Liver (tissue), 9 donors: ENCODE data around the gene TOE1. TPM values are rescaled to one million over a fixed set of nuclear protein-coding genes. Genes with fewer than 3 reads are reported as not detected.

ENCODE experiments used
- DNase-seq: peaks from one replicate; pipeline ENCODE4 v3.0.0-alpha.2; 2017; ENCODE audit warnings: low spot score
- H3K27ac ChIP-seq, 2 donors: one replicate each; pipeline ENCODE4 v1.7.0; 2013; ENCODE audit warnings: inconsistent platforms in 2 of 2, low read length in 2 of 2, control low read depth in 1 of 2, low read depth in 1 of 2, mild to moderate bottlenecking in 1 of 2
- H3K27me3 ChIP-seq, 4 donors: one replicate each; pipeline versions ENCODE4 v1.6.1 to v1.7.0; 2013; ENCODE audit warnings: low read length in 3 of 4, inconsistent platforms in 1 of 4, mild to moderate bottlenecking in 1 of 4, moderate library complexity in 1 of 4; ENCODE audit not compliant: control insufficient read depth in 4 of 4, insufficient read depth in 4 of 4
- H3K36me3 ChIP-seq, 4 donors: one replicate each; pipeline versions ENCODE4 v1.6.1 to v1.7.0; 2013; ENCODE audit warnings: low read length in 3 of 4, mild to moderate bottlenecking in 3 of 4, low read depth in 1 of 4, moderate library complexity in 1 of 4; ENCODE audit not compliant: control insufficient read depth in 4 of 4, insufficient read depth in 3 of 4
- H3K4me1 ChIP-seq, 4 donors: one replicate each; pipeline versions ENCODE4 v1.6.1 to v1.7.0; 2013; ENCODE audit warnings: low read length in 3 of 4, mild to moderate bottlenecking in 3 of 4, moderate library complexity in 1 of 4; ENCODE audit not compliant: control insufficient read depth in 4 of 4, insufficient read depth in 4 of 4
- H3K4me3 ChIP-seq, 3 donors: one replicate each; pipeline versions ENCODE4 v1.6.1 to v1.7.0; 2013; ENCODE audit warnings: low read length in 3 of 3, control low read depth in 1 of 3, low read depth in 1 of 3, mild to moderate bottlenecking in 1 of 3
- H3K9ac ChIP-seq, 2 donors: one replicate each; pipeline ENCODE4 v1.7.0; 2013; ENCODE audit warnings: low read length in 2 of 2, mild to moderate bottlenecking in 2 of 2, moderate library complexity in 2 of 2, control low read depth in 1 of 2, low read depth in 1 of 2
- H3K9me3 ChIP-seq, 4 donors: one replicate each; pipeline versions ENCODE4 v1.6.1 to v1.7.0; 2013; ENCODE audit warnings: low read length in 3 of 4; ENCODE audit not compliant: control insufficient read depth in 4 of 4
- CTCF ChIP-seq: fragments of 150-350 bp; IDR thresholded peaks from 2 replicates; pipeline ENCODE4 v1.5.1; 2017; ENCODE audit warnings: improper control_type of control experiment, low read depth, low read length; ENCODE audit not compliant: missing input control
- EGR1 ChIP-seq, 2 donors: IDR thresholded peaks; 2 replicates each; pipeline ENCODE4 v1.6.1; 2016 to 2018; ENCODE audit warnings: antibody characterized with exemption in 2 of 2, low read depth in 2 of 2
- FOXA1 ChIP-seq: IDR thresholded peaks from 2 replicates; pipeline ENCODE4 v1.6.1; 2016; ENCODE audit warnings: antibody characterized with exemption
- FOXA2 ChIP-seq: IDR thresholded peaks from 2 replicates; pipeline ENCODE4 v1.6.1; 2016; ENCODE audit warnings: antibody characterized with exemption
- GABPA ChIP-seq, 2 donors: IDR thresholded peaks in 1 of 2; conservative IDR thresholded peaks in 1 of 2; 2 replicates each; pipeline ENCODE4 v1.6.1; 2016; ENCODE audit warnings: antibody characterized with exemption in 2 of 2, mild to moderate bottlenecking in 1 of 2, moderate library complexity in 1 of 2
- HNF4A ChIP-seq, 2 donors: conservative IDR thresholded peaks; 2 replicates each; pipeline ENCODE4 v1.6.1; 2016; ENCODE audit warnings: antibody characterized with exemption in 2 of 2, mild to moderate bottlenecking in 2 of 2
- HNF4G ChIP-seq: IDR thresholded peaks from 2 replicates; pipeline ENCODE4 v1.6.1; 2016; ENCODE audit warnings: antibody characterized with exemption
- JUND ChIP-seq, 2 donors: IDR thresholded peaks; 2 replicates each; pipeline ENCODE4 v1.6.1; 2016; ENCODE audit warnings: antibody characterized with exemption in 2 of 2
- MAX ChIP-seq: IDR thresholded peaks from 2 replicates; pipeline ENCODE4 v1.6.1; 2016; ENCODE audit warnings: antibody characterized with exemption
- NR2F2 ChIP-seq: IDR thresholded peaks from 2 replicates; pipeline ENCODE4 v1.6.1; 2016; ENCODE audit warnings: antibody characterized with exemption
- RAD21 ChIP-seq, 2 donors: IDR thresholded peaks; 2 replicates each; pipeline ENCODE4 v1.6.1; 2016; ENCODE audit warnings: antibody characterized with exemption in 2 of 2, mild to moderate bottlenecking in 2 of 2
- REST ChIP-seq: IDR thresholded peaks from 2 replicates; pipeline ENCODE4 v1.6.1; 2016; ENCODE audit warnings: antibody characterized with exemption, mild to moderate bottlenecking
- RXRA ChIP-seq, 2 donors: IDR thresholded peaks; 2 replicates each; pipeline ENCODE4 v1.6.1; 2017 to 2018; ENCODE audit warnings: antibody characterized with exemption in 2 of 2, mild to moderate bottlenecking in 1 of 2
- TAF1 ChIP-seq: conservative IDR thresholded peaks from 2 replicates; pipeline ENCODE4 v1.6.1; 2016; ENCODE audit warnings: antibody characterized with exemption, mild to moderate bottlenecking
- YY1 ChIP-seq: IDR thresholded peaks from 2 replicates; pipeline ENCODE4 v1.6.1; 2016; ENCODE audit warnings: antibody characterized with exemption, mild to moderate bottlenecking
- ZBTB33 ChIP-seq: IDR thresholded peaks from 2 replicates; pipeline ENCODE4 v1.6.1; 2016; ENCODE audit warnings: antibody characterized with exemption
- WGBS: extraction: QIAGEN DNeasy Blood & Tissue Kit; methylation state at CpG from one replicate; pipeline ENCODE4 v1.1.7; 2013; 5-methylcytosine and 5-hydroxymethylcytosine counted together
- polyA plus RNA-seq, 2 donors: library from polyadenylated mRNA; stranded (reverse) in 1 of 2; unstranded in 1 of 2; fragments of 200-250 nt in 1 of 2; fragments of >200 nt in 1 of 2; fragmentation: Nextera tagmentation in 1 of 2; extraction: Ambion mirVana in 1 of 2; gene quantifications; one replicate each; pipeline versions ENCODE4 v1.2.1 to v1.2.3, GENCODE V29; 2013 to 2015
- total RNA-seq, 2 donors: library from RNA; depleted of rRNA; stranded (reverse); fragments of >200 nt; gene quantifications; one replicate each; pipeline ENCODE4 v1.2.3, GENCODE V29; 2014
- TF ChIP-seq, protein P1 (sequence below): IDR thresholded peaks from 2 replicates; pipeline ENCODE4 v1.6.1; 2016; ENCODE audit warnings: antibody characterized with exemption
- donor health status: healthy.
- donor health status: healthy.
- donor health status: healthy.
- donor health status: healthy.
- donor health status: healthy.

The TOE1 gene
- total and polyA plus RNA-seq, 4 donors = 3.5 to 9.1 (median 5.8) TPM

DNA sequence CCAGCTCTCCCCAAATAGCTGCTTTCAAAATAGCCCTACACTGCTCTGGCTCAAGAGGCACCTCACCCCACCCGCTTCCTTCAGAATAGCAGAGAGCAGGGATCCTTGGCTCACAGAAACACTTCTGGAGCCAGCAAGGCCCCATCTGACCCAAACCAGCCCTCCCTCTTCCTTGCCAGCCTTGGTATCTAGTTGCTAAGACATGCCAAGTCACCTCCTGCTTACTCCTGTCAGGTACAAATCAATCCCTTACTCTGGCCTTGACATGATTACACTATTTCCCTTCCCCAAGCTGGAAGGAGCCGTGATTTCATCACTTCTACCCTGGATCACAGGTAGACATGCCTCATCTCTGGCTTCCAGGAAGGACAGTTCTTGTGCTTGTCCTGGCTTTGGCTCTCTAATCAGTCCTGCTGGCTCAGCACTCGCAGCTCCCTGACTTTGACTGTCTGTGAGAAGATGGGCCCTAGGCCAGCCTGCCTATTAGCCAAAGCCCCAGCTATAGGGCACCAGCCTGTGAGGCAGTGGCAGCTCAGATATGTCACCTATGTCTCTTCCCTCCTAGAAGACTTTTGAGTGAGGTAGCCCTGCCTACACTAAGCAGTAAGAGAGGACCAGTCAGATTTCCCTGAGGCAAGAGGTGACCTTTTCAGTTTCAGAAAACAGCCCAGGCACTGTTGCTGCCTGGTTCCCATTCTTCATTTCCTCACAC, 9.2 kb downstream of the TOE1 start:
- WGBS = 56% methylated on average over 3 of the region's 3 CpGs
- TF ChIP-seq HNF4A (conservative IDR thresholded peaks at IDR 0.05) (no peak), FOXA1 (no peak), RXRA (IDR thresholded peaks at IDR 0.05) (no peak), ZBTB33 (no peak), REST (no peak), NR2F2 (peak; percentile 64), YY1 (no peak), GABPA (IDR thresholded peaks at IDR 0.05 in 1 of 2, conservative IDR thresholded peaks at IDR 0.05 in 1 of 2) (no peak), CTCF (no peak), RAD21 (IDR thresholded peaks at IDR 0.05) (peak in 1 of 2 donors; percentile 23), TAF1 (no peak), FOXA2 (no peak)
- TF ChIP-seq, protein P1, sequence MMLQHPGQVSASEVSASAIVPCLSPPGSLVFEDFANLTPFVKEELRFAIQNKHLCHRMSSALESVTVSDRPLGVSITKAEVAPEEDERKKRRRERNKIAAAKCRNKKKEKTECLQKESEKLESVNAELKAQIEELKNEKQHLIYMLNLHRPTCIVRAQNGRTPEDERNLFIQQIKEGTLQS = no peak
- Histone ChIP-seq H3K27me3 (no peaks in the 10 kb centered on the region), H3K9me3 (no peaks in the 10 kb centered on the region), H3K9ac (no peak overlapping the region), H3K36me3 (peaks cover 0 to 26% (median 6%) of the 10 kb centered on the region in 4 donors), H3K4me1 (peaks cover 0 to 14% (median 10%) of the 10 kb centered on the region in 4 donors), H3K4me3 (no peak overlapping the region), H3K27ac (no peak overlapping the region)
- DNase-seq = no peak

GRCh38 chr1:45351508-45351907, 11.5 kb downstream of the TOE1 start:
- Histone ChIP-seq H3K9me3 (no peaks in the 10 kb centered on the region), H3K36me3 (peaks cover 0 to 3% (median 0%) of the 10 kb centered on the region in 4 donors), H3K4me3 (no peak overlapping the region), H3K27ac (no peak overlapping the region), H3K4me1 (peaks cover 0 to 14% (median 10%) of the 10 kb centered on the region in 4 donors), H3K9ac (no peak overlapping the region), H3K27me3 (no peaks in the 10 kb centered on the region)
- 82% methylated on average over 5 of the region's 5 CpGs for WGBS
- DNase-seq = no peak
- TF ChIP-seq HNF4A (conservative IDR thresholded peaks at IDR 0.05) (no peak), MAX (no peak), TAF1 (no peak), EGR1 (IDR thresholded peaks at IDR 0.05; ENCODE audit: low read depth in 2 of 2) (no peak), REST (no peak), JUND (IDR thresholded peaks at IDR 0.05) (no peak), GABPA (IDR thresholded peaks at IDR 0.05 in 1 of 2, conservative IDR thresholded peaks at IDR 0.05 in 1 of 2) (no peak), NR2F2 (no peak), HNF4G (no peak), FOXA2 (no peak), YY1 (no peak), FOXA1 (no peak), RXRA (IDR thresholded peaks at IDR 0.05) (no peak)
